ENCODE results near the gene CCDC8.
"Not testable (repeated sequence)": the region's sequence is repeated elsewhere in the genome, so short reads cannot be mapped to it uniquely, and the experiment has no call there.

CCDC8 gene

GRCh38 chr19:46447824-46448223 is 34.5 kb upstream of the CCDC8 start:
- no peak for TF ChIP-seq CTCF (IDR thresholded peaks at IDR 0.05; ENCODE audit: insufficient read depth, low read length, missing control alignments)
- CTCF ChIA-PET, result interaction anchor here (1.8 to 2.5 kb wide), 2 partner anchors 14 to 18 kb away, joined by 5 to 8 read pairs; no protein-coding TSS in a partner anchor
- POLR2A ChIA-PET, result no interaction called here
- no peak overlapping the region for H3K4me3 ChIP-seq (ENCODE audit: low read depth, low read length)
- DNase-seq (ENCODE audit: low read depth, low spot score), result no peak

GRCh38 chr19:46447006-46447405 is 33.6 kb upstream of the CCDC8 start:
- TF ChIP-seq CTCF (IDR thresholded peaks at IDR 0.05; ENCODE audit: insufficient read depth, low read length, missing control alignments), result no peak
- no peak for DNase-seq (ENCODE audit: low read depth, low spot score)
- H3K4me3 ChIP-seq (ENCODE audit: low read depth, low read length), result no peak overlapping the region
- POLR2A ChIA-PET, result no interaction called here
- CTCF ChIA-PET, result interaction anchor here (0.5 kb wide), 1 partner anchor 153 kb away, joined by 3 read pairs; no protein-coding TSS in a partner anchor

GRCh38 chr19:46446021-46446420 is 32.7 kb upstream of the CCDC8 start:
- CTCF ChIA-PET, result interaction anchor here (0.9 to 1.6 kb wide), 2 partner anchors 44 to 51 kb away, joined by 4 to 5 read pairs; no protein-coding TSS in a partner anchor
- DNase-seq (ENCODE audit: low read depth, low spot score), result no peak
- no peak for TF ChIP-seq CTCF (IDR thresholded peaks at IDR 0.05; ENCODE audit: insufficient read depth, low read length, missing control alignments)
- POLR2A ChIA-PET, result no interaction called here
- H3K4me3 ChIP-seq (ENCODE audit: low read depth, low read length), result no peak overlapping the region

- no peak for TF ChIP-seq CTCF (IDR thresholded peaks at IDR 0.05; ENCODE audit: insufficient read depth, low read length, missing control alignments)
- POLR2A ChIA-PET, result no interaction called here
- DNase-seq (ENCODE audit: low read depth, low spot score), result peak; percentile 14
- no peak overlapping the region for H3K4me3 ChIP-seq (ENCODE audit: low read depth, low read length)
- CTCF ChIA-PET, result interaction anchor here (1.1 kb wide), 1 partner anchor 46 kb away, joined by 3 read pairs; no protein-coding TSS in a partner anchor
Observed at GRCh38 chr19:46442808-46443450, 29.6 kb upstream of the CCDC8 start.

- no peak for TF ChIP-seq CTCF (IDR thresholded peaks at IDR 0.05; ENCODE audit: insufficient read depth, low read length, missing control alignments)
- no peak overlapping the region for H3K4me3 ChIP-seq (ENCODE audit: low read depth, low read length)
- POLR2A ChIA-PET, result no interaction called here
- CTCF ChIA-PET, result no interaction called here
- DNase-seq (ENCODE audit: low read depth, low spot score), result no peak
Observed at GRCh38 chr19:46441866-46442265, 28.5 kb upstream of the CCDC8 start.

GRCh38 chr19:46435689-46436088 is 22.3 kb upstream of the CCDC8 start:
- H3K4me3 ChIP-seq (ENCODE audit: low read depth, low read length); DNase-seq (ENCODE audit: low read depth, low spot score); POLR2A ChIA-PET: not testable (repeated sequence)
- CTCF ChIA-PET, result interaction anchor here (1.2 to 1.5 kb wide), 2 partner anchors 53 to 107 kb away, joined by 3 to 4 read pairs; no protein-coding TSS in a partner anchor

GRCh38 chr19:46435009-46435408 is 21.6 kb upstream of the CCDC8 start:
- no peak for DNase-seq (ENCODE audit: low read depth, low spot score)
- no peak for TF ChIP-seq CTCF (IDR thresholded peaks at IDR 0.05; ENCODE audit: insufficient read depth, low read length, missing control alignments)
- CTCF ChIA-PET, result interaction anchor here (1.2 to 1.5 kb wide), 2 partner anchors 53 to 108 kb away, joined by 3 to 4 read pairs; no protein-coding TSS in a partner anchor
- POLR2A ChIA-PET, result no interaction called here
- no peak overlapping the region for H3K4me3 ChIP-seq (ENCODE audit: low read depth, low read length)

- CTCF ChIA-PET, result interaction anchor here (1.0 to 1.4 kb wide), 3 partner anchors 15 to 405 kb away, joined by 3 to 5 read pairs (median 3); no protein-coding TSS in a partner anchor
- POLR2A ChIA-PET, result not testable (repeated sequence)
Observed at GRCh38 chr19:46433470-46433869, 20.1 kb upstream of the CCDC8 start.

More at GRCh38 chr19:46433470-46433869, 20.1 kb upstream of the CCDC8 start:
- H3K4me3 ChIP-seq (ENCODE audit: low read depth, low read length); DNase-seq (ENCODE audit: low read depth, low spot score): not testable (repeated sequence)

Data from AG04449 (cell line).